NCI-H146 treated with DMSO at 0.1 percent for 48 hours (cell line): ENCODE data around the gene ST14.
"Not testable (repeated sequence)": the region's sequence is repeated elsewhere in the genome, so short reads cannot be mapped to it uniquely, and the experiment has no call there.

ENCODE experiments used
- DNase-seq: peaks from one replicate; lab custom pipeline; 2025; ENCODE audit not compliant: unreplicated experiment; lab: John Stamatoyannopoulos, UW

The ST14 gene

GRCh38 chr11:130163346-130164220, 4.0 kb downstream of the ST14 start:
- no peak for DNase-seq

- DNase-seq: no peak
Observed at GRCh38 chr11:130164221-130164570, 4.6 kb downstream of the ST14 start.

GRCh38 chr11:130165601-130166456, 6.2 kb downstream of the ST14 start:
- DNase-seq: no peak

- DNase-seq: no peak
Observed at GRCh38 chr11:130166457-130166784, 6.8 kb downstream of the ST14 start.

- DNase-seq: no peak
Observed at GRCh38 chr11:130167146-130167545, 7.6 kb downstream of the ST14 start.

- no peak for DNase-seq
Observed at GRCh38 chr11:130168105-130168504, 8.5 kb downstream of the ST14 start.

- no peak for DNase-seq
Observed at GRCh38 chr11:130170345-130170744, 10.8 kb downstream of the ST14 start.

- no peak for DNase-seq
Observed at GRCh38 chr11:130171534-130171933, 12.0 kb downstream of the ST14 start.

GRCh38 chr11:130172001-130172400, 12.4 kb downstream of the ST14 start:
- not testable (repeated sequence) for DNase-seq

- DNase-seq: no peak
Observed at GRCh38 chr11:130174642-130175041, 15.1 kb downstream of the ST14 start.

- DNase-seq: no peak
Observed at GRCh38 chr11:130175898-130176297, 16.3 kb downstream of the ST14 start.

- no peak for DNase-seq
Observed at GRCh38 chr11:130177782-130178181, 18.2 kb downstream of the ST14 start.

- no peak for DNase-seq
Observed at GRCh38 chr11:130178441-130179339, 19.1 kb downstream of the ST14 start.

GRCh38 chr11:130179396-130180306, 20.1 kb downstream of the ST14 start:
- peak; percentile 91 for DNase-seq

GRCh38 chr11:130180491-130180890, 20.9 kb downstream of the ST14 start:
- no peak for DNase-seq

- no peak for DNase-seq
Observed at GRCh38 chr11:130180896-130181294, 21.3 kb downstream of the ST14 start.

- peak; percentile 91 for DNase-seq
Observed at GRCh38 chr11:130181295-130182272, 22.0 kb downstream of the ST14 start.

GRCh38 chr11:130183878-130184610, 24.5 kb downstream of the ST14 start:
- no peak for DNase-seq
